K562 (cell line): ENCODE data around the gene SMC4. TPM values are rescaled to one million over a fixed set of nuclear protein-coding genes. Genes with fewer than 3 reads are reported as not detected.
A peak's percentile ranks its signal among the peaks of the same experiment; 100 is the strongest.

Source experiments
- ATF3 ChIP-seq, 2 experiments: fragments of 450-650 bp in 1 of 2; sonication (generic) in 1 of 2; formaldehyde crosslinking in 1 of 2; IDR thresholded peaks in 1 of 2; conservative IDR thresholded peaks in 1 of 2; 2 replicates each; pipeline versions ENCODE4 v1.6.1 to v1.8.1; 2016 to 2023; ENCODE audit warnings: mild to moderate bottlenecking in 2 of 2, moderate library complexity in 2 of 2, inconsistent platforms in 1 of 2, missing genetic modification reagents in 1 of 2
- BRD9 ChIP-seq: fragments of 450-650 bp; IDR thresholded peaks from 2 replicates; pipeline ENCODE4 v1.6.1; 2018; ENCODE audit warnings: low read depth; ENCODE audit not compliant: partially characterized antibody
- ETV5 ChIP-seq: sonication (generic); formaldehyde crosslinking; IDR thresholded peaks from 2 replicates; pipeline ENCODE4 v1.4.0; 2020; ENCODE audit warnings: low read depth, mild to moderate bottlenecking, missing genetic modification reagents
- EZH2 ChIP-seq: IDR thresholded peaks from 2 replicates; pipeline ENCODE4 v1.6.1; 2012; ENCODE audit warnings: low read depth, mild to moderate bottlenecking, inconsistent platforms, low read length, borderline replicate concordance
- FIP1L1 ChIP-seq: fragments of 200-400 bp; formaldehyde crosslinking; IDR thresholded peaks from 2 replicates; pipeline ENCODE4 v1.6.1; 2018; ENCODE audit warnings: mild to moderate bottlenecking, low read depth, low read length; ENCODE audit not compliant: poor library complexity, severe bottlenecking
- HDAC6 ChIP-seq: IDR thresholded peaks from 2 replicates; pipeline ENCODE4 v1.6.1; 2012; ENCODE audit warnings: low read depth, mild to moderate bottlenecking, control low read depth, inconsistent platforms, low read length, moderate library complexity
- HMG20B ChIP-seq: fragments of 250-450 bp; sonication (Bioruptor Pico); IDR thresholded peaks from 2 replicates; pipeline ENCODE4 v1.5.0; 2021; ENCODE audit warnings: mild to moderate bottlenecking
- HOMEZ ChIP-seq: fragments of 250-450 bp; sonication (Bioruptor Pico); IDR thresholded peaks from 2 replicates; pipeline ENCODE4 v1.4.0; 2020; ENCODE audit warnings: mild to moderate bottlenecking, moderate library complexity
- KLF1 ChIP-seq: fragments of 450-650 bp; IDR thresholded peaks from 2 replicates; pipeline ENCODE4 v1.6.1; 2016; ENCODE audit warnings: missing genetic modification characterization, missing compliant biosample characterization
- MECOM ChIP-seq: fragments of 250-450 bp; sonication (Bioruptor Pico); IDR thresholded peaks from 2 replicates; pipeline ENCODE4 v1.8.0; 2022; ENCODE audit warnings: inconsistent platforms
- MIER1 ChIP-seq: fragments of 450-650 bp; IDR thresholded peaks from 2 replicates; pipeline ENCODE4 v1.6.1; 2016; ENCODE audit warnings: antibody characterized with exemption, mild to moderate bottlenecking, low read depth
- MITF ChIP-seq: IDR thresholded peaks from 2 replicates; pipeline ENCODE4 v1.6.1; 2014; ENCODE audit warnings: antibody characterized with exemption
- SAFB ChIP-seq: fragments of 200-400 bp; formaldehyde crosslinking; IDR thresholded peaks from 2 replicates; pipeline ENCODE4 v1.6.1; 2017; ENCODE audit warnings: low read depth, low read length, borderline replicate concordance
- SAFB2 ChIP-seq: fragments of 200-400 bp; formaldehyde crosslinking; IDR thresholded peaks from 2 replicates; pipeline ENCODE4 v1.6.1; 2018; ENCODE audit warnings: borderline replicate concordance, low read length, low read depth, moderate library complexity; ENCODE audit not compliant: severe bottlenecking
- SP1 ChIP-seq: sonication (generic); formaldehyde crosslinking; IDR thresholded peaks from 2 replicates; pipeline ENCODE4 v1.8.1; 2022; ENCODE audit warnings: mild to moderate bottlenecking, missing genetic modification reagents
- ZNF347 ChIP-seq: fragments of 450-650 bp; formaldehyde crosslinking; IDR thresholded peaks from 2 replicates; pipeline ENCODE4 v1.4.0; 2020; ENCODE audit warnings: low read depth, mild to moderate bottlenecking, moderate library complexity
- ZNF561 ChIP-seq: fragments of 450-650 bp; formaldehyde crosslinking; conservative IDR thresholded peaks from 2 replicates; pipeline ENCODE4 v1.4.0; 2020; ENCODE audit warnings: mild to moderate bottlenecking, moderate library complexity
- ZNF592 ChIP-seq: fragments of 450-650 bp; IDR thresholded peaks from 2 replicates; pipeline ENCODE4 v1.6.1; 2017; ENCODE audit warnings: antibody characterized with exemption, mild to moderate bottlenecking
- polyA plus RNA-seq, 8 experiments: library from polyadenylated mRNA; depleted of rRNA in 4 of 8; stranded (reverse) in 5 of 8; unstranded in 3 of 8; fragments of >200 nt; fragmentation: Nextera tagmentation in 2 of 8; fragmentation: Illumina TruSeq in 1 of 8; extraction: Ambion mirVana in 2 of 8; extraction: Trizol in 1 of 8; gene quantifications; 2 replicates each; pipeline versions ENCODE4 v1.2.1 to v1.2.3, GENCODE V29; 2011 to 2014; ENCODE audit warnings: inconsistent platforms in 1 of 8, missing spikeins in 1 of 8
- total RNA-seq, 7 experiments: library from RNA; depleted of rRNA in 6 of 7; stranded (reverse); fragments of >200 nt in 6 of 7; fragmentation: Illumina TruSeq in 2 of 7; extraction: Trizol in 2 of 7; gene quantifications; 2 replicates each; pipeline versions ENCODE4 v1.2.1 to v1.2.3, GENCODE V29; 2011 to 2021; ENCODE audit warnings: low replicate concordance in 1 of 7

Gene SMC4
- total and polyA plus RNA-seq, 9 of the 15 experiments (the other 6 are each of a cell fraction or from before 2014, with no cell fraction given), result 87.9 to 347 (median 176) TPM

- TF ChIP-seq ZNF592, result no peak
- TF ChIP-seq MECOM (CRISPR knock-in tag), result no peak
- TF ChIP-seq MITF, result no peak
- TF ChIP-seq KLF1 (tag), result no peak; the same call in 1 of the 2 replicates
- no peak for TF ChIP-seq ATF3 (IDR thresholded peaks at IDR 0.05)
- peak; percentile 55; the same call in 1 of the 2 replicates for TF ChIP-seq ATF3 (CRISPR knock-in tag; conservative IDR thresholded peaks at IDR 0.05)
- no peak for TF ChIP-seq ZNF347 (CRISPR knock-in tag)
- no peak for TF ChIP-seq HMG20B
- no peak for TF ChIP-seq ZNF561
- TF ChIP-seq FIP1L1, result no peak
- TF ChIP-seq SAFB2, result no peak
- TF ChIP-seq MIER1, result no peak
- TF ChIP-seq BRD9, result peak; percentile 82
- TF ChIP-seq SP1 (CRISPR knock-in tag), result peak; percentile 82
- TF ChIP-seq HOMEZ (CRISPR knock-in tag), result no peak
- no peak for TF ChIP-seq SAFB
- no peak for TF ChIP-seq ETV5 (CRISPR knock-in tag)
- no peak for TF ChIP-seq EZH2
- no peak for TF ChIP-seq HDAC6
Measured at GRCh38 chr3:160399125-160400029, at the start of gene SMC4, which contains the start of gene IFT80 (continued).
